Fibroblast of lung (primary cell): Measurements from ENCODE around the gene FMR1NB. TPM values are rescaled to one million over a fixed set of nuclear protein-coding genes. Genes with fewer than 3 reads are reported as not detected.

Source experiments
- DNase-seq, 2 donors: peaks; one replicate each; pipeline versions ENCODE4 v3.0.0 to v3.0.0-alpha.2; 2010; ENCODE audit warnings: low read depth in 2 of 2
- H2AFZ ChIP-seq: 2 replicates; pipeline ENCODE4 v1.5.1; 2012; ENCODE audit warnings: low read length, control low read depth, inconsistent platforms
- H3K27ac ChIP-seq: 2 replicates; pipeline ENCODE4 v1.5.1; 2011; ENCODE audit warnings: low read length, control low read depth; ENCODE audit not compliant: insufficient read depth
- H3K27me3 ChIP-seq: 2 replicates; pipeline ENCODE4 v1.5.1; 2011; ENCODE audit warnings: mild to moderate bottlenecking, low read length; ENCODE audit not compliant: control insufficient read depth, insufficient read depth
- H3K36me3 ChIP-seq: 2 replicates; pipeline ENCODE4 v1.5.1; 2011; ENCODE audit warnings: low read length; ENCODE audit not compliant: control insufficient read depth, insufficient read depth
- H3K4me1 ChIP-seq: 2 replicates; pipeline ENCODE4 v1.5.1; 2011; ENCODE audit warnings: low read length; ENCODE audit not compliant: control insufficient read depth, insufficient read depth; ENCODE audit errors: extremely low read depth
- H3K4me2 ChIP-seq: 2 replicates; pipeline ENCODE4 v1.5.1; 2011; ENCODE audit warnings: low read length, control low read depth; ENCODE audit not compliant: insufficient read depth; ENCODE audit errors: extremely low read depth
- H3K4me3 ChIP-seq, 4 experiments: fragments of 200-600 bp in 1 of 4; sonication (generic) in 1 of 4; replicated peaks in 1 of 4; 2 replicates each; pipeline ENCODE4 v1.5.1; 2011 to 2016; ENCODE audit warnings: low read length in 4 of 4, low read depth in 3 of 4, mild to moderate bottlenecking in 3 of 4, control low read depth in 2 of 4, inconsistent platforms in 1 of 4, mixed read lengths in 1 of 4; ENCODE audit not compliant: insufficient read depth in 1 of 4; ENCODE audit errors: control extremely low read depth in 1 of 4
- H3K79me2 ChIP-seq: 2 replicates; pipeline ENCODE4 v1.5.1; 2012; ENCODE audit warnings: mild to moderate bottlenecking, low read length, inconsistent platforms; ENCODE audit not compliant: control insufficient read depth, insufficient read depth
- H3K9ac ChIP-seq: 2 replicates; pipeline ENCODE4 v1.5.1; 2011; ENCODE audit warnings: mild to moderate bottlenecking, low read length, control low read depth; ENCODE audit not compliant: insufficient read depth
- H3K9me3 ChIP-seq: 2 replicates; pipeline ENCODE4 v1.5.1; 2012; ENCODE audit warnings: low read depth, low read length; ENCODE audit not compliant: control insufficient read depth, insufficient read depth
- H4K20me1 ChIP-seq: 2 replicates; pipeline ENCODE4 v1.5.1; 2011; ENCODE audit warnings: low read length; ENCODE audit not compliant: control insufficient read depth, insufficient read depth; ENCODE audit errors: extremely low read depth
- CTCF ChIP-seq, 2 donors: IDR thresholded peaks in 1 of 2; conservative IDR thresholded peaks in 1 of 2; 1 replicate in 1 of 2; 2 replicates in 1 of 2; pipeline ENCODE4 v1.5.1; 2011 to 2012; ENCODE audit warnings: low read length in 2 of 2, control low read depth in 1 of 2, inconsistent platforms in 1 of 2, low read depth in 1 of 2, mild to moderate bottlenecking in 1 of 2
- EZH2 ChIP-seq: IDR thresholded peaks from 2 replicates; pipeline ENCODE4 v1.5.1; 2012; ENCODE audit warnings: low read length, control low read depth, mild to moderate bottlenecking; ENCODE audit errors: missing control alignments
- polyA plus RNA-seq, 2 donors: library from polyadenylated mRNA; depleted of rRNA in 1 of 2; stranded (reverse) in 1 of 2; unstranded in 1 of 2; fragments of >200 nt; gene quantifications; 2 replicates each; pipeline ENCODE4 v1.2.1, GENCODE V29; 2011 to 2012; ENCODE audit warnings: missing spikeins in 1 of 2
- total RNA-seq: library from RNA; depleted of rRNA; stranded (reverse); fragments of >200 nt; gene quantifications from 2 replicates; pipeline ENCODE4 v1.2.1, GENCODE V29; 2014

The FMR1NB gene
- total and polyA plus RNA-seq, 2 donors (not counting 1 experiment from before 2014, with no cell fraction given) = not detected

GRCh38 chrX:147978931-147979330 is 2.2 kb upstream of the FMR1NB start:
- DNase-seq = no peak
- TF ChIP-seq EZH2 (no peak), CTCF (conservative IDR thresholded peaks at IDR 0.05 in 1 of 2, IDR thresholded peaks at IDR 0.05 in 1 of 2; ENCODE audit: low read depth in 1 of 2, low read length in 2 of 2) (no peak)

GRCh38 chrX:148020329-148020728 is 39.2 kb downstream of the FMR1NB start:
- DNase-seq = no peak
- Histone ChIP-seq H3K4me3 (no peak overlapping the region), H4K20me1 (no peaks in the 10 kb centered on the region)

More at GRCh38 chrX:147978931-147979330, 2.2 kb upstream of the FMR1NB start:
- Histone ChIP-seq H3K79me2 (no peaks in the 10 kb centered on the region), H3K4me3 (no peak overlapping the region), H3K4me1 (no peaks in the 10 kb centered on the region), H4K20me1 (no peaks in the 10 kb centered on the region), H3K27ac (no peak overlapping the region), H3K4me2 (no peak overlapping the region), H3K36me3 (no peaks in the 10 kb centered on the region), H3K9me3 (no peaks in the 10 kb centered on the region), H3K9ac (no peak overlapping the region), H3K27me3 (no peaks in the 10 kb centered on the region), H2AFZ (no peak overlapping the region)

GRCh38 chrX:148024425-148025148 is 43.5 kb downstream of the FMR1NB start:
- no peaks in the 10 kb centered on the region for H4K20me1 ChIP-seq
- no peaks in the 10 kb centered on the region for H3K79me2 ChIP-seq
- H3K9me3 ChIP-seq = no peaks in the 10 kb centered on the region
- no peak overlapping the region for H3K9ac ChIP-seq
- H3K27ac ChIP-seq = no peak overlapping the region
- H3K4me1 ChIP-seq = no peaks in the 10 kb centered on the region
- no peaks in the 10 kb centered on the region for H3K27me3 ChIP-seq
- no peaks in the 10 kb centered on the region for H3K36me3 ChIP-seq
- no peak overlapping the region for H2AFZ ChIP-seq
- no peak for TF ChIP-seq EZH2
- no peak for TF ChIP-seq CTCF (conservative IDR thresholded peaks at IDR 0.05 in 1 of 2, IDR thresholded peaks at IDR 0.05 in 1 of 2; ENCODE audit: low read depth in 1 of 2, low read length in 2 of 2)
- H3K4me3 ChIP-seq = no peak overlapping the region
- DNase-seq = no peak
- H3K4me2 ChIP-seq = no peak overlapping the region

More at GRCh38 chrX:148020329-148020728, 39.2 kb downstream of the FMR1NB start:
- Histone ChIP-seq H3K9me3 (no peaks in the 10 kb centered on the region), H2AFZ (no peak overlapping the region), H3K4me2 (no peak overlapping the region), H3K27ac (no peak overlapping the region), H3K4me1 (no peaks in the 10 kb centered on the region), H3K36me3 (no peaks in the 10 kb centered on the region), H3K79me2 (no peaks in the 10 kb centered on the region), H3K9ac (no peak overlapping the region), H3K27me3 (no peaks in the 10 kb centered on the region)
- TF ChIP-seq CTCF (conservative IDR thresholded peaks at IDR 0.05 in 1 of 2, IDR thresholded peaks at IDR 0.05 in 1 of 2; ENCODE audit: low read depth in 1 of 2, low read length in 2 of 2) = no peak
- no peak for TF ChIP-seq EZH2
